ENCODE measurements around the gene IL32.

GRCh38 chr16:3088450-3088849 lies 23.0 kb downstream of the IL32 start:
- TF ChIP-seq POLR2A (IDR thresholded peaks at IDR 0.05) = no peak
- no peak for TF ChIP-seq POLR2AphosphoS5 (IDR thresholded peaks at IDR 0.05)
- TF ChIP-seq CTCF (IDR thresholded peaks at IDR 0.05) = no peak
- TF ChIP-seq EP300 (IDR thresholded peaks at IDR 0.05) = no peak

Measured in gastroesophageal sphincter (tissue), 3 donors.